Right lobe of liver (tissue), 4 donors: ENCODE data around the gene UBALD1.

Source experiments
- CTCF ChIP-seq, 4 donors: fragments of 200-600 bp in 3 of 4; fragments of 450-650 bp in 1 of 4; IDR thresholded peaks; one replicate each; pipeline versions ENCODE4 v1.5.1 to v1.8.0; 2016 to 2022; ENCODE audit warnings: antibody characterized with exemption in 4 of 4, mild to moderate bottlenecking in 2 of 4
- POLR2A ChIP-seq: fragments of 450-650 bp; IDR thresholded peaks from one replicate; pipeline ENCODE4 v1.6.1; 2017; ENCODE audit warnings: antibody characterized with exemption, mild to moderate bottlenecking
- donor health status: DM: no; HTN: no; CAD: no.
- donor health status: DM: no; HTN: no; CAD: no.
- donor health status: DM: no; HTN: yes; CAD: no.

DNA sequence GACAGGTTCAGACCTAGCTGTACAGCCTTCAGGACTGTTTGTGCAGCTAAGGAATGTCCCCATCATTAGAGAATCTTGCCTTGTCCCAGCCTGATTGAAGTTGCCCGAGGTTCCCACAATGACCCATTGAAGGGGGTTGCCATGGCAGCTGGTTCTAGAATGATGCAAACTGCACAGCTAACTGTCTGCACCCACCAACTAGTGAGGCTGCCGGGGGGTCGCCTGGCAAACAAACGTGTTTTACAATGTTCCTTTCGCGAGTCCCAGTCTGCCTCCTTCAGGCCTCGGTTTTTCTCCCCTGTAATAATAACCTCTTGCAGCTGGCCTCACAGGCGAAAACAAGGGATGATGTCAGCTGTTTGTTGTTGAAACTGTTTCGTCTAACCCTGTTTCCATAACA lies 53.1 kb downstream of the UBALD1 start:
- TF ChIP-seq CTCF (IDR thresholded peaks at IDR 0.05) (no peak), POLR2A (no peak)
